Hematopoietic multipotent progenitor cell treated with erythropoietin and hydrocortisone succinate and interleukin-3 and kit ligand, for 6 days (in vitro differentiated cells): ENCODE results near the gene ARHGAP23.
"Not testable (repeated sequence)": the region's sequence is repeated elsewhere in the genome, so short reads cannot be mapped to it uniquely, and the experiment has no call there.

Experiments
- DNase-seq: peaks from one replicate; pipeline ENCODE4 v3.0.0-alpha.2; 2015

Gene ARHGAP23

GRCh38 chr17:38530856-38531255 lies 102.6 kb downstream of the ARHGAP23 start:
- not testable (repeated sequence) for DNase-seq

- DNase-seq = not testable (repeated sequence)
Observed at GRCh38 chr17:38531761-38532160, 103.5 kb downstream of the ARHGAP23 start.

DNA sequence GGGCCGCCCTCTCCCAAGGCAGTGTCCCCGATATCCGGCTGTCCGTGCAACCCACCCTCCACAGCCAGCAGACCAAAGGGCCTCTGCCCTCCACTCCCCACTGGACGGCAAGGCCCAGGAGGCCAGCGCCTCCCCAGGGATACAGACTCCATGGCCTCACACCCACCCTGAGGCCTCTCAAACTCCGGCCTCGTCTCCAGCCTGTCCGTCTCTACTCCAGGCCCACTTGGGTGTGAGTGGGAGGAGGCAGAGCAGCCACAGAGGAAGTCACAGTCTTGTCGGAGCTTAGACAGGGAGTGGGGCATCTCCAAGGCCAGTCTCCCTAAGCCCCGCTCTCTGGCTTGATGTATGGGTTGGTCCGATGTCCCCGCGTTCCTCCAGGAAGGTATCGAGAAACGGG lies 104.2 kb downstream of the ARHGAP23 start:
- DNase-seq = no peak

GRCh38 chr17:38533241-38533640 lies 105.0 kb downstream of the ARHGAP23 start:
- no peak for DNase-seq

DNA sequence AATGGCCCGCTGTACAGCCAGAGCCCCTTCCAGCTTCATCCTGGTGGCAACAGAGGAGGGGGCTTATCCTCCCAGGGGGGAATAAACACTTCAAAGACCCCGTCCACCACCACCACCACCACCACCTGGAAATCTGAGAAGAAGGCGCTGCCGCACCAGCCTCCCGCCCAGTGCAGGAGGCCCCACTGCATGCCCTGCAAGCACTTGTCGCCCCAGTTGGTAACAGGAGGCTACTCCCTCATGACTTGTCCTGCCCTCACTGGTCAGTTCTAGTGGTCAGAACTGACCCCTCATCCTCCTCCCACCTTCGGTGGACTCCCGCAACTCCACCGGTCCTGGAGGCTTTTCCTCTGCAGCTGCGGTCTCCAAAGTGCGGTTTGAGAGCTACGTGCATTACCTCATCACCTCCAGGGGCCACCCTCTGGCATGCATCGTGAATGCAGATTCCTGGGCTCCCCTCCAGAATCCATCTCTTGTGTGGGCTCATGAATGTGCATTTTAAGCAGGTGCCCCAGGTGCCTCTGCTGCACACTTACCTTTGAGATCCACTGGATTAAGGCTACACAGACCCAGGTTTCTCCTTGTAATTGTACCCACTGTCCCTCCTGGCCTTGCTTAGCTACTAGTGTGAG lies 105.7 kb downstream of the ARHGAP23 start:
- DNase-seq = no peak

- no peak for DNase-seq
Observed at GRCh38 chr17:38534498-38534885, 106.2 kb downstream of the ARHGAP23 start.

DNA sequence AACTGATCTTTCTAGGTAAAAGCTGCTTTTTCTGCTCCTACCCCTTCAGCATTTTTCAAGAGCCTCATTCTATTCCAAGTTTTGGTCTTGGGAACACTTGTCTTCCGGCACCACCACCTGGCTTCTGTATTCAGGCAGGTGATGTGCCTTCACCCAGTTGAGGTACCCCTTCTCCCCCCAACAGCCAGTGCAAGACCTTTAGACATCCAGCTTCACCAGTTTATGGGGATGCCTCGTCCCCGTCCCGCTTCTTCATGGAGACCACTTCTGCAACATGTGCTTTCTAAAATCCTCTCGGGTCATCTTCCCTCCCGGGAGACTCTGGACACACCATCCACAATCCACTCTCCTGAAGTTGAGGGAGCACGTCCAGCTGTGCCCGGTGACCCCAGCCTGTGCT lies 107.6 kb downstream of the ARHGAP23 start:
- no peak for DNase-seq

DNA sequence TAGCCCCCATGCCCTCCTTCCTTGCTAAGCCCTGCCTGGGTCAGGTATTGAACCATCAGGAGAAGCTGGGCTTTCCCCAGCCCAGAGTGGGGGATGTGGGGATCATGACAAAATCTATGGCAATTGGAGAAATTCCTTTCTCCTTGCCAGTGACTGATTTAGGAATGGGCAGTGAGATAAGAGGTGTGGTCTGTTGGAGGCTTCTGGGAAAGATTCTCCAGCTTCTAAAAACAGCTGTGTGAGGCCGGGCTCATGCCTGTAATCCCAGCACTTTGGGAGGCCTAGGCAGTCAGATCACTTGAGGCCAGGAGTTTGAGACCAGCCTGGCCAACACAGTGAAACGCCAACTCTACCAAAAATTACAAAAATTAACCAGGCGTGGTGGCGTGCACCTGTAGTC lies 108.4 kb downstream of the ARHGAP23 start:
- DNase-seq = no peak

DNA sequence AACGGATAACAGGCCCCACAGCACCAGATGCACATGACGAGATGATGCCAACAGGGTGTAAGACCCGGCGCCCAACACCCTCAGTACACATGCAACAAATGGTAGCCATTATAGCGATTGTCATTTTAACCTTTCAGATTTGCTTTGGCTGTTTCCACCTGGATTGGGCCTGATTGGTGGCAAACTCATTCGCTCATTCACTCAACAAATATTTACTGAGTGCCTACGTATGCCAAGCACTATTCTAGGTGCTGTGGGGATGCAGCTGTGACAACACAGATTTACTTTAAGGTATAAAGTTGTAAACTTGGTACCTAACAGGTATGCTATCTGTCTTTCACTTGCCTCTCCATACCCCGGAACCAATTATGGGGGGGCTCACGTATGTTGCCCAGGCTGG lies 110.6 kb downstream of the ARHGAP23 start:
- DNase-seq = no peak

GRCh38 chr17:38539386-38539785 lies 111.1 kb downstream of the ARHGAP23 start:
- no peak for DNase-seq

DNA sequence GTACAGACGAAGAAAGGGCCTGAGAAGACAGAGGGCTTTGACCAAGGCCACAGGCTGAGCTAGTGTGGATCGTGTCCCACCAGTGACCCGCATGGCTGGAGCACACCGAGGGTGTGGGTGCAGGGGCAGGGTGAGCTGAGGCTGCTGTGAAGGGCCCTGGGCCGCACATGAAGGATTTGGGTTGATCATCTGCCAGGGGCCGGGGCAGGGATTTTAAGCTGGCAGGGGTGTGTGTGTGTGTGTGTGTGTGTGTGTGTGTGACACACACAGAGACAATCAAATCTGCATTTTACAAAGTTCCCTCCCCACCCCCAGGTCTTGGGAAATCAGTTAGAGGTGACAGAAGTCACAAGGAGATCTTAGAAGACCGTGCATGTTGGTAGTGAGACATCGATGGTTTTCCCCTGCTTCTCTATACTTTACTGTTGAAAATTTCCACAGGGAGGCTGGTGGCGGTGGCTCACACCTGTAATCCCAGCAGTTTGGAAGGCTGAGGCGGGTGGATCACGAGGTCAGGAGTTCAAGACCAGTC lies 112.3 kb downstream of the ARHGAP23 start:
- no peak for DNase-seq

DNA sequence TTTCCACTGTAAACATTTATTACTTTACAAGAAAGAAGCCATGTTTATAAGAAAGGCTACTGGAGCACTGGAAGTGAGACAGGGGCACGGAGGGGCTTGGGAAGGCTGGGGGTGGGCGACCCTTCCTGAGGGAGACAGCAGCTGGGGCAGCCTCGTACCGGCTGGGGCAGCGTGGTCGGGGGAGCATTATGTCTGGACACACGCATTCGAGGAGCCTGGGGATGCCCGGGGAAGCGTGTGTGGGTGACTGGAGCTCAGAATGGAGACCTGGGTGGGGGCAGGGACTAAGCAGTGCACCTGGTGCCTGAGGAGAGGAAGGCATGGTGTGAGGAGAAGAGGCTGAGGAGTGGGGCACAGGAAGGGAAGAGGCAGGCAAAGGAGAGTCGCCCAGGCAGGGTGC lies 113.0 kb downstream of the ARHGAP23 start:
- no peak for DNase-seq

DNA sequence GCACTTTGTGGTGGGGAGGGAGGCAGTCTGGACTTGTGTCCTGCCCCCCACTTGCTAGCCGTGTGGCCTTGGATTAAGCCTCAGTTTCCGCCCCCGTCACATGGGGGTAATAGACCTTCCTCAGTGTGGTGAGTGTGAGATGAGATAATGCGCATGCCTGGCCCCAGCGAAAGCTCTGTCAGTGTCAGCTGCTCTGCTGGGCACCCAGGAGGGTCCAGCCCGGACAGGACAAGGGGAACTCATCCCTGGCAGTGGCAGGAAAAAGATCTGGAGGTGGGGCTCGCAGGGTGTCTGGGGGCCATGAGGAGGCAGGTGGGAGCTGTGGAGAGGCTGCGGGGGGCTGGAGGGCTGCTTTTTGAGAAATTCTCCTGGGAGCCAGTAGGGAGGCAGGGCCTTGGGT lies 114.0 kb downstream of the ARHGAP23 start:
- no peak for DNase-seq

DNA sequence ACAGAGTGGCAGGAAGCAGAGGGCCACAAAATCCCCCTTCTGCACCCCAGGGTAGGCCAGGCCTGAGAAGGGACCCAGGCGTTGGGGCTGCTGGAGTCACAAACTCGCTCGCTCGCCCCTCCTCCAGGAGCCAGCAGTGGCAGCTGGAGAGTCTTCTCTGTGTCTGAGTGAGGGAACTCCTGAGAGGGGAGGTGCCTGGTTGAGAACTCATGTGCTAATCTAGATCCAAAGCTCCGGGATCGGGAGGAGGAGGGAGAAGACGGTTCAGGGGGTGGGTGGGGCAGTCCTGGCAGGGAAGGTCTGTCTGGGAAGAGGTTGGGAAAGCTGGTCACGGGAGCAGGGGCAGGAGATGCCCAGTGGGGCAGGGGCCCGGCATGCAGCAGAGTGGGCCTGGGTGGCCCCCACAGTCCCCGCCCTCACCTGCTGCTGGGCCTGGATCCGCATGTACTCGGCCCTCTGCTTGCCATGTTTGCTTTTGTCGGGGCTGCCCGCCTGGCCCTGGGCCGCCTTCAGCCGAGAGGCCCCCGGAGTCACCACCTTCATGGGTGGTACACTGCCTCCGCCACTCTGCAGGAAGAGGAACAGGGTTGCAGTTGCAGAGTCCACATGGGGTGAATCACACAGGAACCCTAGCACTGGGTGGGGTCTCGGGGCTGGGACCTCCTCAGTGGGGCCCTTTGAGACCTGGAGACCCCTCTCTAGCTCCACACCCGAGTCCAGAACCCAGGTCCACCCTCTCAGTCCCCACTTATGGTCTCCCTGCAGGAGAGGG lies 115.3 kb downstream of the ARHGAP23 start:
- no peak for DNase-seq

DNA sequence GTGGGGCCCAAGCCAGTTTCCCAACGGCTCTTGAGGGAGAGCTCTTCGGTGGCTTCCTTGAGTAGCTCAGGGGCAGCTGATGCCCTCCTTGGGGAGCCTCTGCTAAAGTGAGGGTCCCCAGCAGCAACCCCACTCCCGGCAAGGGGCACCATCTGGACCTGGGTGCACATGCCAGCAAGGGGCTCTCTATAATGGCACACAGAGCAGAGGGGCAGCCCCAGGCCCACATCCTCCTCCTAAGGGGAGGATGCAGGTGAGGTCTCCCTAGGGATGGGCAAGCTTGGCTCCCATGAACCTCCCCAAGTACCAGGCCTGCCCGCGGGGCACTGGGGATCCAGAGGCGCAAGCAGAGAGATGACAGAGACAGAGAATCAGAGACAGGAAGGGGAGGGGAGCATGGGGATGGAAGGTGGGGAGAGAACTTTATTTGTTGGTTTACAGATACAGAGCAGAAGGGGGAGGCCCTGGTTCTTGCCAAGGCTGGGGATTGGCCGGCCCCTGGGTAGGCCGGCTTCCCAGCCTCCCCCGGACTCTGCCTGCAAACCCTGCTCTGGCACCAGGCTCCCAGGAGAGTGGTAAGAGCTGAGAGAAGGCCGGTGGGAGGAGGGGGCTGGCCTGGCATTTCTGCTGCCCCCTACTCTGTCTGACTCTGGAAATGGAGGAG lies 116.0 kb downstream of the ARHGAP23 start:
- DNase-seq = no peak

DNA sequence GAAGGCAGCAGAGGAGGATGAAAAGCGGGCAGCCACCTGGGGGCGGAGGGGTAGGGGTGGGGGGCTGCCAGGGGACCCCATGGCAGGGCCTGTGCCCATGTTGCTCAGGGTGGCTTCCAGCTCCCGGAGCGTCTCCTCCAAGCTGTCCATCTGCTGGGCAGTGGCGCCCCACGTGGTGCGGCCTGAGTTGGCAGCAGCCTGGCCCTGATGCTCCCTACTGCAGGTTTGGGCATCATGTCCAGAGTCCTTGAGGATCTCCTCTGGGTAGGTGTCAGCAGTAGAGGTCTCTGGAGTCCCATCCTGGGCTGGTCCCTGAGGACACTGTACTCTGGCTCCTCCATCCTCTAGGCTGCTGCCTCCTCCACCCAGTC lies 116.6 kb downstream of the ARHGAP23 start:
- no peak for DNase-seq

GRCh38 chr17:38545531-38546225 lies 117.4 kb downstream of the ARHGAP23 start:
- DNase-seq = no peak

DNA sequence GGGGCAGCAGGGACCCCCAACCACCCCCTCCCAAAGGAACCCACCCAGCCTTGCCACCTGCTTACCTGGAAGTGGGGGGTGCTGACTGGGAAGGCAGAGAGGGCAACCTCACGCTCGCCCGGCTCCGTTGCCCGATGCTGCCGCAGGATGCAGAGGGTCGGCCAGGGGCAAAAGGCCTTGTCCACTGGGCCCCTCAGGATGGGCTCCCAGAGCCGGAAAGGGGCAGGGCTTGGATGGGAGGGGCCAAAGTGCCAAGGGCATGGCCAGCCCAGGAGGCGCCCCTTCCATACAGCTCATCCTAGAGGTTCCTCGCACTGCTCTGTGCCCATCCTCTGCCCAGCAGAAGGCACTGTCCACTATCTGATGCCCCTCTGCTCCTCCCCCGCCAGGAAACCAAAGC lies 118.1 kb downstream of the ARHGAP23 start:
- no peak for DNase-seq

GRCh38 chr17:38547444-38547843 lies 119.2 kb downstream of the ARHGAP23 start:
- DNase-seq = no peak

DNA sequence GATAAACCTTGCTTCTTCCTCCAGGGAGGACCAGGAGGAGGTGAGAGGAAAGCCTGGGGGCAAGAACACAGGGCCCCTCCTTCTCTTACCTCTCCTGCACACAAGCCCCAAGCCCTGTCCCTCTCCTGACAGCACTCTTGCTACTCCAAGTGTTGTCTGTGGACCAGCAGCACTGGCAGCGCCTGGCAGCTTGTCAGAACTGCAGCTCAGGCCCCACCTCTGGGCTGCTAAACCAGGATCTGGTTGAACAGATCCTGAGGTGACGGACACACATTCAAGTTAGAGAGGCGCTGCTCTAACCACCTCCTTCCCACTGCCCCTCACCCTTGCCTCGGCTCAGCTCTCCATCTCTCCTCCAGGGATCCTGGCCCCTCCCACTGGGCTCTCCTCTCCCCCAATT lies 121.0 kb downstream of the ARHGAP23 start:
- DNase-seq = no peak

- no peak for DNase-seq
Observed at GRCh38 chr17:38550661-38551060, 122.4 kb downstream of the ARHGAP23 start.

- DNase-seq = no peak
Observed at GRCh38 chr17:38551121-38551520, 122.9 kb downstream of the ARHGAP23 start.

DNA sequence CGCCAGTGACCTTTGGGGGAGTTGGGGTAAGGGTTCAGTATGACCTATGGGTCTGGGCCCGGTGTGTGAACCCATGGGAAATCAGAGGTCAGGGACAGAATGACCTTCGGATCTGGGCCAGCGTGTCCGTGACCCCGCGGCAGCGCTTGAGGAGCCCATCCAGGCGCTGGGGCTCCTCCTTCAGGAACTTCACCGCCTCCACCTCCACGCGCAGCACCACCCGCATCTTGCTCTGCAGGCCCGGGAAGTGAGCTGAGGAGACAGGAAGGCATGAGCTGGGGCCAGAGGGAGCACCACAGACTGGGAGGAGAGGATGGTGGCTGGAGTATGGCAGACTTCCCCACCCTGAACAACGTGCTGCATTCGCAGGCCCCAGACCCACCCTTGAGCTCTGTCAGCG lies 124.1 kb downstream of the ARHGAP23 start:
- no peak for DNase-seq
